DMS 273 treated with DMSO at 0.1 percent for 48 hours (cell line): ENCODE data around the gene AGAP1.

ENCODE experiments used
- DNase-seq: peaks from one replicate; lab custom pipeline; 2025; lab: John Stamatoyannopoulos, UW

The AGAP1 gene

GRCh38 chr2:235489897-235490296 lies 3.9 kb upstream of the AGAP1 start:
- no peak for DNase-seq

- no peak for DNase-seq
These were observed 946 bp upstream of the AGAP1 start for GRCh38 chr2:235492850-235493344.

GRCh38 chr2:235493402-235493774 lies 455 bp upstream of the AGAP1 start:
- no peak for DNase-seq

- DNase-seq = no peak
These were observed 1.0 kb downstream of the AGAP1 start for GRCh38 chr2:235494716-235495372.

GRCh38 chr2:235495373-235496238 lies 1.8 kb downstream of the AGAP1 start:
- no peak for DNase-seq

GRCh38 chr2:235496239-235496621 lies 2.4 kb downstream of the AGAP1 start:
- no peak for DNase-seq

GRCh38 chr2:235497096-235497495 lies 3.3 kb downstream of the AGAP1 start:
- DNase-seq = no peak

GRCh38 chr2:235498541-235498940 lies 4.7 kb downstream of the AGAP1 start:
- DNase-seq = no peak

- DNase-seq = no peak
These were observed 5.3 kb downstream of the AGAP1 start for GRCh38 chr2:235498946-235499812.

- DNase-seq = no peak
These were observed 6.4 kb downstream of the AGAP1 start for GRCh38 chr2:235500110-235500760.

GRCh38 chr2:235500761-235501672 lies 7.2 kb downstream of the AGAP1 start:
- no peak for DNase-seq

GRCh38 chr2:235501673-235502031 lies 7.8 kb downstream of the AGAP1 start:
- DNase-seq = peak; percentile 33

GRCh38 chr2:235502336-235502735 lies 8.5 kb downstream of the AGAP1 start:
- no peak for DNase-seq

GRCh38 chr2:235504441-235505180 lies 10.8 kb downstream of the AGAP1 start:
- no peak for DNase-seq

- DNase-seq = no peak
These were observed 11.4 kb downstream of the AGAP1 start for GRCh38 chr2:235505181-235505741.

- no peak for DNase-seq
These were observed 12.6 kb downstream of the AGAP1 start for GRCh38 chr2:235506291-235506996.

GRCh38 chr2:235506997-235507615 lies 13.3 kb downstream of the AGAP1 start:
- no peak for DNase-seq

GRCh38 chr2:235507928-235508327 lies 14.1 kb downstream of the AGAP1 start:
- no peak for DNase-seq
